Nephron progenitor cell (in vitro differentiated cells): ENCODE measurements around the gene B4GALNT1.

Source experiments
- DNase-seq: peaks from one replicate; pipeline ENCODE4 v3.0.0; 2021
- H3K27ac Mint-ChIP-seq: 2 replicates; pipeline ENCODE4 v1.8.0; 2021; ENCODE audit warnings: mild to moderate bottlenecking, moderate library complexity, mixed read lengths
- H3K27me3 Mint-ChIP-seq: 2 replicates; pipeline ENCODE4 v1.8.0; 2021; ENCODE audit warnings: mild to moderate bottlenecking, low read depth, mixed read lengths; ENCODE audit not compliant: poor library complexity
- H3K36me3 Mint-ChIP-seq: 2 replicates; pipeline ENCODE4 v1.8.0; 2021; ENCODE audit warnings: low read depth, mixed read lengths
- H3K4me1 Mint-ChIP-seq: 2 replicates; pipeline ENCODE4 v1.8.0; 2021; ENCODE audit warnings: mixed read lengths
- H3K4me3 Mint-ChIP-seq: 2 replicates; pipeline ENCODE4 v1.8.0; 2021; ENCODE audit warnings: mild to moderate bottlenecking, moderate library complexity, mixed read lengths
- H3K9me3 Mint-ChIP-seq: 2 replicates; pipeline ENCODE4 v1.8.0; 2021; ENCODE audit warnings: mild to moderate bottlenecking, moderate library complexity, mixed read lengths
- TF ChIP-seq, protein P1 (sequence below): fragments of 200-600 bp; sonication (generic); IDR thresholded peaks from 2 replicates; pipeline ENCODE4 v1.5.0; 2021; ENCODE audit warnings: antibody characterized with exemption

Gene B4GALNT1

GRCh38 chr12:57610554-57611107, 22.4 kb downstream of the B4GALNT1 start:
- Mint-ChIP-seq H3K4me3 (peak overlapping the region; percentile 82), H3K4me1 (peaks cover 29% of the 10 kb centered on the region), H3K36me3 (peaks cover 48% of the 10 kb centered on the region), H3K27ac (no peak overlapping the region), H3K9me3 (no peaks in the 10 kb centered on the region), H3K27me3 (peaks cover 71% of the 10 kb centered on the region)
- TF ChIP-seq, protein P1, sequence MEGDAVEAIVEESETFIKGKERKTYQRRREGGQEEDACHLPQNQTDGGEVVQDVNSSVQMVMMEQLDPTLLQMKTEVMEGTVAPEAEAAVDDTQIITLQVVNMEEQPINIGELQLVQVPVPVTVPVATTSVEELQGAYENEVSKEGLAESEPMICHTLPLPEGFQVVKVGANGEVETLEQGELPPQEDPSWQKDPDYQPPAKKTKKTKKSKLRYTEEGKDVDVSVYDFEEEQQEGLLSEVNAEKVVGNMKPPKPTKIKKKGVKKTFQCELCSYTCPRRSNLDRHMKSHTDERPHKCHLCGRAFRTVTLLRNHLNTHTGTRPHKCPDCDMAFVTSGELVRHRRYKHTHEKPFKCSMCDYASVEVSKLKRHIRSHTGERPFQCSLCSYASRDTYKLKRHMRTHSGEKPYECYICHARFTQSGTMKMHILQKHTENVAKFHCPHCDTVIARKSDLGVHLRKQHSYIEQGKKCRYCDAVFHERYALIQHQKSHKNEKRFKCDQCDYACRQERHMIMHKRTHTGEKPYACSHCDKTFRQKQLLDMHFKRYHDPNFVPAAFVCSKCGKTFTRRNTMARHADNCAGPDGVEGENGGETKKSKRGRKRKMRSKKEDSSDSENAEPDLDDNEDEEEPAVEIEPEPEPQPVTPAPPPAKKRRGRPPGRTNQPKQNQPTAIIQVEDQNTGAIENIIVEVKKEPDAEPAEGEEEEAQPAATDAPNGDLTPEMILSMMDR: no peak
- DNase-seq: peak; percentile 28

GRCh38 chr12:57609781-57610553, 23.0 kb downstream of the B4GALNT1 start:
- Mint-ChIP-seq H3K9me3 (no peaks in the 10 kb centered on the region), H3K27ac (no peak overlapping the region), H3K4me3 (peak overlapping the region; percentile 82), H3K36me3 (peaks cover 42% of the 10 kb centered on the region), H3K4me1 (peaks cover 35% of the 10 kb centered on the region), H3K27me3 (peaks cover 69% of the 10 kb centered on the region)
- TF ChIP-seq, protein P1: no peak
- peak; percentile 38 for DNase-seq

GRCh38 chr12:57609101-57609780, 23.8 kb downstream of the B4GALNT1 start:
- Mint-ChIP-seq H3K4me3 (peak overlapping the region; percentile 82), H3K4me1 (peaks cover 38% of the 10 kb centered on the region), H3K27ac (no peak overlapping the region), H3K9me3 (no peaks in the 10 kb centered on the region), H3K36me3 (peaks cover 35% of the 10 kb centered on the region), H3K27me3 (peaks cover 62% of the 10 kb centered on the region)
- DNase-seq: no peak
- TF ChIP-seq, protein P1: no peak

- TF ChIP-seq, protein P1: no peak
- Mint-ChIP-seq H3K27ac (no peak overlapping the region), H3K9me3 (no peaks in the 10 kb centered on the region), H3K27me3 (peaks cover 55% of the 10 kb centered on the region), H3K4me1 (peaks cover 47% of the 10 kb centered on the region), H3K36me3 (peaks cover 23% of the 10 kb centered on the region), H3K4me3 (no peak overlapping the region)
- no peak for DNase-seq
These were observed 24.9 kb downstream of the B4GALNT1 start for GRCh38 chr12:57607958-57608663.

DNA sequence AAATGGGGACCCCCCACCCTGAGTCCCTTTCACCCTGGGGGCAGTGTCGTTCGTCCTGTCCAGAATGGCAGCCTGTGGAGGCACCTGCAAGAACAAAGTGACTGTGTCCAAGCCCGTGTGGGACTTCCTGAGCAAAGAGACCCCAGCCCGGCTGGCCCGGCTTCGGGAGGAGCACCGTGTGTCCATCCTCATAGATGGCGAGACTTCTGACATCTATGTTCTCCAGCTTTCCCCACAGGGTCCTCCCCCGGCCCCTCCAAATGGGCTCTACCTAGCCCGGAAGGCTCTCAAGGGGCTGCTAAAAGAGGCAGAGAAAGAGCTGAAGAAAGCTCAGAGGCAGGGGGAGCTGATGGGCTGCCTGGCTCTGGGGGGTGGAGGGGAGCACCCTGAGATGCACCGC, 26.2 kb downstream of the B4GALNT1 start:
- H3K9me3 Mint-ChIP-seq: no peaks in the 10 kb centered on the region
- peaks cover 43% of the 10 kb centered on the region for H3K27me3 Mint-ChIP-seq
- TF ChIP-seq, protein P1: no peak
- no peak overlapping the region for H3K27ac Mint-ChIP-seq
- H3K4me3 Mint-ChIP-seq: peak overlapping the region; percentile 27
- peaks cover 30% of the 10 kb centered on the region for H3K36me3 Mint-ChIP-seq
- DNase-seq: no peak
- peaks cover 40% of the 10 kb centered on the region for H3K4me1 Mint-ChIP-seq
